NCI-H345 (cell line): Measurements from ENCODE around the gene GTF2H1.
A peak's percentile ranks its signal among the peaks of the same experiment; 100 is the strongest.

Experiments used
- DNase-seq: peaks from one replicate; lab custom pipeline; 2025; lab: John Stamatoyannopoulos, UW

Gene GTF2H1

GRCh38 chr11:18321969-18322711 is at the start of gene GTF2H1, which contains the start of gene HPS5:
GTF2H1 (plus strand) TSS chr11:18322567; CDS start chr11:18333075, 10,508 bp downstream.
HPS5 (minus strand) TSS chr11:18322140; CDS start chr11:18317858, 4,282 bp downstream.
- DNase-seq, result peak; percentile 97

GRCh38 chr11:18277565-18278271 is 44.6 kb upstream of the GTF2H1 start:
- no peak for DNase-seq

GRCh38 chr11:18280438-18281045 is 41.8 kb upstream of the GTF2H1 start:
- DNase-seq, result no peak

GRCh38 chr11:18282626-18283025 is 39.7 kb upstream of the GTF2H1 start:
- DNase-seq, result no peak

- no peak for DNase-seq
Measured at GRCh38 chr11:18285841-18286240, 36.5 kb upstream of the GTF2H1 start.

GRCh38 chr11:18288911-18289310 is 33.5 kb upstream of the GTF2H1 start:
- DNase-seq, result no peak

GRCh38 chr11:18294862-18295261 is 27.5 kb upstream of the GTF2H1 start:
- no peak for DNase-seq

- no peak for DNase-seq
Measured at GRCh38 chr11:18295316-18295715, 27.1 kb upstream of the GTF2H1 start.

GRCh38 chr11:18299721-18300120 is 22.6 kb upstream of the GTF2H1 start:
- no peak for DNase-seq

GRCh38 chr11:18304745-18305144 is 17.6 kb upstream of the GTF2H1 start:
- no peak for DNase-seq

GRCh38 chr11:18307461-18308139 is 14.8 kb upstream of the GTF2H1 start:
- DNase-seq, result no peak

- DNase-seq, result no peak
Measured at GRCh38 chr11:18308242-18308641, 14.1 kb upstream of the GTF2H1 start.

GRCh38 chr11:18309691-18310090 is 12.7 kb upstream of the GTF2H1 start:
- DNase-seq, result no peak

GRCh38 chr11:18310800-18311340 is 11.5 kb upstream of the GTF2H1 start:
- DNase-seq, result no peak

- DNase-seq, result no peak
Measured at GRCh38 chr11:18312012-18312411, 10.4 kb upstream of the GTF2H1 start.

GRCh38 chr11:18312663-18313420 is 9.5 kb upstream of the GTF2H1 start:
- no peak for DNase-seq

- no peak for DNase-seq
Measured at GRCh38 chr11:18313965-18314763, 8.2 kb upstream of the GTF2H1 start.

GRCh38 chr11:18314784-18315523 is 7.4 kb upstream of the GTF2H1 start:
- no peak for DNase-seq

- DNase-seq, result no peak
Measured at GRCh38 chr11:18315893-18316292, 6.5 kb upstream of the GTF2H1 start.

GRCh38 chr11:18317551-18317950 is 4.8 kb upstream of the GTF2H1 start:
- DNase-seq, result no peak
